ENCODE measurements around the gene PRDX2.

The PRDX2 gene

DNA sequence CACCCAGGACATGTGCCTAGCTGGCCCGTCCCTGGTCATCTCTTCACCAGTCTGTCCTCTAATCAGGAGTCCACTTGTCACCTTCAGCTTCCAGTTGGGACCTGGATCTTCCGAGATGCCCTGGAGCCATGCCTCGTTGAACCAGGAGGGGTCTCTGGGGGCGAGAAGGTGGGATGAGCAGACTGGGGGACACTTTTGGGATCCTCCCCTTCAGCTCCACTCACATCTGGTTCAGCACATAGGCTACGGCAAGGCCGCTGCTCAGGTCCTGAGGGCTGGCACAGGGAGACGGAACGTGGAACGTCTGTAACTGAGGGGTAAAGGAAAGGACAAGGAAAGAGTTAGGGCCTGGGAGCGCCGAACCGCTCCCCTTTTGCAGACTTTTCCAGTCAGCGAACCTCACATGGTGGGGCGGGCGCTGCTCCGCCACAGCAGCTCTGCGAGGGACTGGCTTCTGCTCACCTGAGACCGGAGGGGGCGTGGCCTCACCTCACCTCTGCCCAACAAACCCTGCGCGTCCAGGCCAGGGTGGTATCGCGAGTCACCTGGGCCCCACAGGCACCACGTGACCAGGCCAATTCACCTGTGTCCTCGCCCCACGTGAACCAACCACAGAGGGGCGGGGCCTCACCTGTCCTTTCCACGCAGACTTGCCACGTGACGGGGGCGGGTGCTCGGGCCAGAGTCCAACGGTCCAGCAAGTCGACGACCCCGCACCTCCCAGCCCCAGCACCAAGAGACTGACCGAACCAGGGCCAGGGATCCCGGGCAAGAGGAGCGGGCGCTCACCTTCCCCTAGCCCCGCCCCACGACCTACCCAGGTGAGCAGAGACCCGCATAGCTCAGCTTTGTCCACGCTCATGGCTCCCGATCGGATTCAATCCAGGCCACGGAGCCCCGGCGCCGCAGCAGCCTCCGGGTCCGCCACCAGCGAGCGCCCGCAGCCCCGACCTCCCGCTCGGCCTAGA, 26.7 kb downstream of the PRDX2 start, which contains the start of gene HOOK2:
Gene HOOK2 (minus strand): TSS at position 965 of the 968 bp plus-strand sequence. CDS start 103 bp downstream, at position 862.
- TF ChIP-seq FOXP2 (optimal IDR thresholded peaks at IDR 0.05; ENCODE audit: borderline replicate concordance, extremely low read depth, extremely low read length, insufficient read depth) (no peak), POLR2AphosphoS5 (IDR thresholded peaks at IDR 0.05; ENCODE audit: low read depth, low read length) (no peak), SIN3A (IDR thresholded peaks at IDR 0.05; ENCODE audit: borderline replicate concordance, insufficient read depth, low read length) (no peak), TAF1 (IDR thresholded peaks at IDR 0.05; ENCODE audit: borderline replicate concordance, insufficient read depth, low read length) (no peak), REST (IDR thresholded peaks at IDR 0.05; ENCODE audit: insufficient read depth in 1 of 2, low read depth in 2 of 2, low read length in 2 of 2) (no peak)

GRCh38 chr19:12773571-12773970, 28.0 kb downstream of the PRDX2 start:
- no peak for TF ChIP-seq SIN3A (IDR thresholded peaks at IDR 0.05; ENCODE audit: borderline replicate concordance, insufficient read depth, low read length)
- no peak for TF ChIP-seq REST (IDR thresholded peaks at IDR 0.05; ENCODE audit: insufficient read depth in 1 of 2, low read depth in 2 of 2, low read length in 2 of 2)
- no peak for TF ChIP-seq POLR2AphosphoS5 (IDR thresholded peaks at IDR 0.05; ENCODE audit: low read depth, low read length)
- no peak for TF ChIP-seq TAF1 (IDR thresholded peaks at IDR 0.05; ENCODE audit: borderline replicate concordance, insufficient read depth, low read length)
- no peak for TF ChIP-seq FOXP2 (optimal IDR thresholded peaks at IDR 0.05; ENCODE audit: borderline replicate concordance, extremely low read depth, extremely low read length, insufficient read depth)

GRCh38 chr19:12772323-12772722, 29.3 kb downstream of the PRDX2 start:
- TF ChIP-seq POLR2AphosphoS5 (IDR thresholded peaks at IDR 0.05; ENCODE audit: low read depth, low read length) (no peak), TAF1 (IDR thresholded peaks at IDR 0.05; ENCODE audit: borderline replicate concordance, insufficient read depth, low read length) (no peak), REST (IDR thresholded peaks at IDR 0.05; ENCODE audit: insufficient read depth in 1 of 2, low read depth in 2 of 2, low read length in 2 of 2) (no peak), FOXP2 (optimal IDR thresholded peaks at IDR 0.05; ENCODE audit: borderline replicate concordance, extremely low read depth, extremely low read length, insufficient read depth) (no peak), SIN3A (IDR thresholded peaks at IDR 0.05; ENCODE audit: borderline replicate concordance, insufficient read depth, low read length) (no peak)

GRCh38 chr19:12770922-12771321, 30.7 kb downstream of the PRDX2 start:
- no peak for TF ChIP-seq REST (IDR thresholded peaks at IDR 0.05; ENCODE audit: insufficient read depth in 1 of 2, low read depth in 2 of 2, low read length in 2 of 2)
- no peak for TF ChIP-seq FOXP2 (optimal IDR thresholded peaks at IDR 0.05; ENCODE audit: borderline replicate concordance, extremely low read depth, extremely low read length, insufficient read depth)
- no peak for TF ChIP-seq SIN3A (IDR thresholded peaks at IDR 0.05; ENCODE audit: borderline replicate concordance, insufficient read depth, low read length)
- no peak for TF ChIP-seq POLR2AphosphoS5 (IDR thresholded peaks at IDR 0.05; ENCODE audit: low read depth, low read length)
- no peak for TF ChIP-seq TAF1 (IDR thresholded peaks at IDR 0.05; ENCODE audit: borderline replicate concordance, insufficient read depth, low read length)

Data from PFSK-1 (cell line).